ENCODE measurements around the gene LRRC53.

The LRRC53 gene

DNA sequence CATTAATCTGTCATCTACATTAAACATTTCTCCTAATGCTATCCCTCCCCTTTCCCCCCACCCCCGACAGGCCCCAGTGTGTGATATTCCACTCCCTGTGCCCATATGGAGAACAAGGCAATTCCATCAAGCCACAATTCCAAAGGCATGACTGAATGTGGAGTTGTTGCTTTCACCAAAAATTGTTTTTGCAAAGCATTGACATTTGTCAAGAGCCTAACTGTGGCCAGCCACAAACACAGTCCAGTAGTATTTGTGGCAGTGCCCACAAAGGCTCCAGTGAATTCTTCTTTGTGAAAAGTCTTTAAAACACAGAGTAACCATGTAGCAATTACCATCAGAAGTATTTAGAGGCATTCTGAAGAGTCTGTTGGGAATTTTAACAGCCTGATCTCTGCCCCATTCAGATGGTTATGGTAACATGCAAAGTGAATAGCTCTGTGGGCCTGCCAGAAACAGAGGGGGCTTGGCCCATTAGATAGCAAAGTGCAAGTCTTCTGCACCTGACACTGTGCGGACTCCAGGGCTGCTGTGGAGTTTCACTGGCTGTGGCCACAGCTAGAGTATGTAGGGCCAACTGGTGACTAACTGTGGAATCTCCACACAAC lies 11.6 kb upstream of the LRRC53 start:
- no peaks in the 10 kb centered on the region for H3K36me3 ChIP-seq (ENCODE audit: control insufficient read depth in 5 of 5, insufficient read depth in 5 of 5, low read length in 5 of 5)
- H3K4me1 ChIP-seq (ENCODE audit: control insufficient read depth in 5 of 5, insufficient read depth in 5 of 5, low read length in 5 of 5): peaks cover 0 to 14% (median 0%) of the 10 kb centered on the region in 5 donors
- H3K9ac ChIP-seq (ENCODE audit: low read length in 5 of 5): no peak overlapping the region
- H3K27me3 ChIP-seq (ENCODE audit: control insufficient read depth in 5 of 5, insufficient read depth in 4 of 5, low read length in 5 of 5): no peaks in the 10 kb centered on the region
- H3K9me3 ChIP-seq (ENCODE audit: control insufficient read depth in 5 of 5, low read length in 5 of 5): peaks cover 0 to 2% (median 0%) of the 10 kb centered on the region in 5 donors
- H3K4me3 ChIP-seq (ENCODE audit: low read depth in 1 of 5, low read length in 5 of 5): no peak overlapping the region
- no peak overlapping the region for H3K27ac ChIP-seq (ENCODE audit: low read depth, low read length)

DNA sequence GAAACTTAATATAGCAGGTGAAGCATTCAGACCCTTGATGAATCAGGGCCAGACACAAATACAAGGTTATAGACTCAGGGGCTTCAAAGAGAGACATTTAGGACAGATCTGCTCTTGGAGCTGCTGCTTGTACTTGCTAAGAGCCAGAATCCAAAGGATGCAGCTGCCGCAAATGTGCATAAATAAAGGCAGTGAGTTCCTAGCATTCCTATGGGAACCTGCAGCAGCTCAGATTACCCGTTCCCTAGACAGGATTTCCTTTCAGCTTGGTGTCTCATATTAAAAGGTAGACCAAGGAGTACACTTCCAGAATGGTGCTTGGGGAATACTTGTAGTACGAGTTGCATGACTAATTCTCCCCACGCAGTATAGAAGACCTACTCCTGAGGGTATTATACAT lies 9.7 kb upstream of the LRRC53 start:
- peaks cover 0 to 4% (median 0%) of the 10 kb centered on the region in 5 donors for H3K4me1 ChIP-seq (ENCODE audit: control insufficient read depth in 5 of 5, insufficient read depth in 5 of 5, low read length in 5 of 5)
- no peaks in the 10 kb centered on the region for H3K27me3 ChIP-seq (ENCODE audit: control insufficient read depth in 5 of 5, insufficient read depth in 4 of 5, low read length in 5 of 5)
- no peaks in the 10 kb centered on the region for H3K36me3 ChIP-seq (ENCODE audit: control insufficient read depth in 5 of 5, insufficient read depth in 5 of 5, low read length in 5 of 5)
- H3K9ac ChIP-seq (ENCODE audit: low read length in 5 of 5): no peak overlapping the region
- no peak overlapping the region for H3K27ac ChIP-seq (ENCODE audit: low read depth, low read length)
- no peak overlapping the region for H3K4me3 ChIP-seq (ENCODE audit: low read depth in 1 of 5, low read length in 5 of 5)
- no peaks in the 10 kb centered on the region for H3K9me3 ChIP-seq (ENCODE audit: control insufficient read depth in 5 of 5, low read length in 5 of 5)

DNA sequence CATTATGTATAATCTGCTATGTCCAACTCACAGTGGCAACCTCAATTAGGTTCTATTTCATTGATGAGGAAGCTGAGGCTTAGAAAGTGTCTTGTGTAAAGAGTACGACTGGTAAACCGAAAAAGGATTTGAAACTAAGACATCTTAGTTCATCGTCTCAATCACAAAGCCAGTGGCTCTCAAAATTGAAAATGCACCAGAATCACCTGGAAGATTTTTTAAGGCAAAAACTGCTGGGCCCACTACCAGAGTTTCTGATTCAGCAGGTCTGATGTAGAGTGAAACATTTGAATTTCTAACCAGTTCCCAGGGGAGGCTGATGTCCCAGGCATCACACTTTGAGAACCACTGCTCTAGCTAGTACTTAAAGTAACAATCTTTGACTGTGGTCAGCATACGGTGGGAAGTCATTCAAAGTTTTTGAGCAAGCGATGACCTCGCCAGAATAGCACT lies 5.2 kb upstream of the LRRC53 start:
- H3K4me1 ChIP-seq (ENCODE audit: control insufficient read depth in 5 of 5, insufficient read depth in 5 of 5, low read length in 5 of 5): peaks cover 0 to 4% (median 0%) of the 10 kb centered on the region in 5 donors
- H3K27ac ChIP-seq (ENCODE audit: low read depth, low read length): no peak overlapping the region
- no peaks in the 10 kb centered on the region for H3K9me3 ChIP-seq (ENCODE audit: control insufficient read depth in 5 of 5, low read length in 5 of 5)
- no peak overlapping the region for H3K4me3 ChIP-seq (ENCODE audit: low read depth in 1 of 5, low read length in 5 of 5)
- H3K9ac ChIP-seq (ENCODE audit: low read length in 5 of 5): no peak overlapping the region
- H3K36me3 ChIP-seq (ENCODE audit: control insufficient read depth in 5 of 5, insufficient read depth in 5 of 5, low read length in 5 of 5): no peaks in the 10 kb centered on the region
- H3K27me3 ChIP-seq (ENCODE audit: control insufficient read depth in 5 of 5, insufficient read depth in 4 of 5, low read length in 5 of 5): no peaks in the 10 kb centered on the region

DNA sequence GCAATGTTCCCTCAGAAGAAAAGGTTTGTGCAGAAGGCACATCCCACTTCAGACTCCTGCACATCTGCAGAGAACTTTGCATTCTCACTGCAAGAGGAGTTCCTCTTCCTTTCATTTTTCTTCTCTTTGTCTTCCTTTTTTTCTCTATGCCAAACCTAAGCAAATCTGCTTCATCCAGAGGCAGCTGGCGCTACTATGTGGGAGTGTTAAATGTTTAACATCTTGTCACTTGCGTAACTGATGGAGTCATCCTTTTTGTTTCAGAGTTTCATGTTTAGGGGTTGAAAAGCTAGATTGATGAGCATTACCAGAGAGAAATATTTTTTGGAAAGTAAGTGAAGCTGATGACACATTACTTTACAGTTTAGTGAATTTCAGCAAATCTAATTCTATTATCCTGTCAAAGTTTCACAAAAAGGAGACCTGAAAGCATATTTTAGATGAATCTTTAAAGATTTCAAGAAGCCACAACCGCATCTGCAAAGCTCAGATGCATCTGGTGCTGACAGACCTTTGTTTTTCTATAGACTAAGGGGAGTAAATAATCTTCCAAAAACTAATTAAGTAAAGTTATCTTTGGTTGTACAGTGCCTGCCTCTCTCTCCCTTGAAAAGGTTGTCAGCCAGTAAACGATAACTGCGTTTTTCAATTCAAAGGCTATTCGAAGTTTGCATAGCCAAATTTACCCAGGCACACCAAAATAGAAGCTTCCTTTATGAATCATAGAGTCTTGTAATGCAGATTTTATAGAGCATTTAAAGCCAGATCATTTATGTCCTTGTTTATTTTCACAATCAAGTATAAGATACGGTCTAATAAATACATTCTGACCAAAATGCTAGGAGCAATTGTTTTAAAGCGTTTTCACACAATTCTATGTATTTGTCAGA lies 1.2 kb upstream of the LRRC53 start:
- Histone ChIP-seq H3K9me3 (ENCODE audit: control insufficient read depth in 5 of 5, low read length in 5 of 5) (no peaks in the 10 kb centered on the region), H3K27ac (ENCODE audit: low read depth, low read length) (no peak overlapping the region)

DNA sequence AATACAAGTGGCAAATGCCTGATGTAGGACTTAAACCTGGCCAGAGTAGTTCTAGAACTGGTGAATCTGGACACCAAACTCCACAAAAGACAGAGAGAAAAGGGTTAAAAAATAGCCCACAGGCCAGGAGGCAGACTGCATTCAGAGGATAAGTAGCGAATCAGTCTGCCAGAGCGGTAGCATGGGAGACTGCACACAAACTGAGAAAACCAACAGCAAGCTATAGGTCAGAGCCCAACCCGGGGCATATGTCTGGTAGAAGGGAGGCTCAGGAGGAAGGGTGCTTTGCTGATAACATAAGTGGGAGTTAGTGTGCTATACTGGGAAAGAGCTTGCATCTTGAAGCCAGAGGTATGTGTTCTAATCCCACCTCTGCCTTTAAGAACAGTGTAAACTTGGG lies 4.0 kb downstream of the LRRC53 start:
- Histone ChIP-seq H3K4me1 (ENCODE audit: control insufficient read depth in 5 of 5, insufficient read depth in 5 of 5, low read length in 5 of 5) (no peaks in the 10 kb centered on the region), H3K9ac (ENCODE audit: low read length in 5 of 5) (no peak overlapping the region), H3K9me3 (ENCODE audit: control insufficient read depth in 5 of 5, low read length in 5 of 5) (no peaks in the 10 kb centered on the region), H3K27me3 (ENCODE audit: control insufficient read depth in 5 of 5, insufficient read depth in 4 of 5, low read length in 5 of 5) (no peaks in the 10 kb centered on the region), H3K36me3 (ENCODE audit: control insufficient read depth in 5 of 5, insufficient read depth in 5 of 5, low read length in 5 of 5) (no peaks in the 10 kb centered on the region), H3K4me3 (ENCODE audit: low read depth in 1 of 5, low read length in 5 of 5) (no peak overlapping the region), H3K27ac (ENCODE audit: low read depth, low read length) (no peak overlapping the region)

More for the DNA sequence above, 1.2 kb upstream of the LRRC53 start:
- no peaks in the 10 kb centered on the region for H3K27me3 ChIP-seq (ENCODE audit: control insufficient read depth in 5 of 5, insufficient read depth in 4 of 5, low read length in 5 of 5)
- no peak overlapping the region for H3K4me3 ChIP-seq (ENCODE audit: low read depth in 1 of 5, low read length in 5 of 5)
- no peaks in the 10 kb centered on the region for H3K36me3 ChIP-seq (ENCODE audit: control insufficient read depth in 5 of 5, insufficient read depth in 5 of 5, low read length in 5 of 5)
- no peak overlapping the region for H3K9ac ChIP-seq (ENCODE audit: low read length in 5 of 5)
- no peaks in the 10 kb centered on the region for H3K4me1 ChIP-seq (ENCODE audit: control insufficient read depth in 5 of 5, insufficient read depth in 5 of 5, low read length in 5 of 5)

DNA sequence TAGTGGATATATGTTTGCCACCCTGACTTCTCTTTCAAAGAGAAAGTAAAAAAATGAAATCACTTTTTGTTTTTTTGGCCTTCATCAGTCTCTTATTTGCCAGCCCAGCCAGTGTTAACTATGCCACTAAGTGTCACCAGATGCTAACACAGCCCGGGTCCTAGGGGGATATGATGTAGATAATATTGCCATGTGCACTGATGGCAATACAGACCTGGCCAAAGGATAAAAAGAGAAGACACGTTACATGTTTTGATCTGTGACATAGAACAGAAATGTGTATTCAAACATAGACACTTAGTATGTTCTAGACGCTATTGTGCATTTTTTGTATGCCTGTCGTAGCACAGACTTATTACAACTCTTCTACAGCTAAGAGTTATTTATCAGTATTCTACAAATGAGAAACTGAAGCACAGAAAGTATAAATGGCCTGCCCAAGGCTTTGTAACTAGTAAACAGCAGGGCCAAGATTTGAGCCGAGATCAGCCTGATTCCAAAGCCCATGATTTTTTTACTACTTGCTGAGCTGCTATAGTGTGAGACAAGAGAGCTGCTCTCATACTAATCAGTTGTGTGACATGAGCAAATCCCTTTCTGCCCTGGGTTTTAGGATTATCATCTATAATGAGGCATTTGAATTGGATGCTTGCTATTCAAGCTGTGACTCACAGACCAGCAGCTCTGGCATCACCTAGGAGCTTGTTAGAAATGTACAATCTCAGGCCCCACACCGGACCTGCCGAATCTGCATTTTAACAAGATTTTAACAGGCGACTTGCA lies 6.3 kb downstream of the LRRC53 start:
- H3K4me1 ChIP-seq (ENCODE audit: control insufficient read depth in 5 of 5, insufficient read depth in 5 of 5, low read length in 5 of 5): no peaks in the 10 kb centered on the region
- H3K9me3 ChIP-seq (ENCODE audit: control insufficient read depth in 5 of 5, low read length in 5 of 5): no peaks in the 10 kb centered on the region
- H3K27me3 ChIP-seq (ENCODE audit: control insufficient read depth in 5 of 5, insufficient read depth in 4 of 5, low read length in 5 of 5): no peaks in the 10 kb centered on the region
- no peak overlapping the region for H3K27ac ChIP-seq (ENCODE audit: low read depth, low read length)
- H3K36me3 ChIP-seq (ENCODE audit: control insufficient read depth in 5 of 5, insufficient read depth in 5 of 5, low read length in 5 of 5): no peaks in the 10 kb centered on the region
- H3K9ac ChIP-seq (ENCODE audit: low read length in 5 of 5): no peak overlapping the region
- H3K4me3 ChIP-seq (ENCODE audit: low read depth in 1 of 5, low read length in 5 of 5): no peak overlapping the region

DNA sequence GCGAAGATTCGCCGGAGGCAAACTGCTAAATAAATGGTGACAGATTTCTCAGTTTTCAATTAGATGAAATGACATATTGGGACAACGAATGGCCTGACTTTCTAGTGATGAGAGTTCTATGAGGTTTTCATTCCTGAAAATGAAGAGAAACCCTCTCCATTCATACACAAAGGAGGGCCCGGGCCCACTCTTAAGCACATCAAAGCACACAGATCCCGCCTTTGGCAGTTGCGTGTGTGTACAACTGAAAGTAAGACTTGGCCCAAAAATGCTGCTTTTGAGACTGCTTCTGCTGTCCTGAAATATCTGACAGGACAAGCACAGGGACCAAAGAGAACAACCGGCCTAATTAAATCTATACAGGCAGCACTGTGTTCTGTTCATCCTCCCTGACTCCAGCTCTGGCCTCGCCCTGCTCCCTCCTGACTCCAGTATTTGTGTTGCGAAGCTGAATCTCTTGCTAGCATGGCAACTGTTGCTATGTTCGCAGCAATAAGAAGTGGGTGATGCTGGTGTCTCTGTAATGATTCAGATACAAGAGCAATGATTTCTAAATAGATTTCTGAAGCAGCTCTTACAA lies 7.4 kb downstream of the LRRC53 start:
- Histone ChIP-seq H3K4me1 (ENCODE audit: control insufficient read depth in 5 of 5, insufficient read depth in 5 of 5, low read length in 5 of 5) (no peaks in the 10 kb centered on the region), H3K4me3 (ENCODE audit: low read depth in 1 of 5, low read length in 5 of 5) (no peak overlapping the region), H3K36me3 (ENCODE audit: control insufficient read depth in 5 of 5, insufficient read depth in 5 of 5, low read length in 5 of 5) (no peaks in the 10 kb centered on the region), H3K9me3 (ENCODE audit: control insufficient read depth in 5 of 5, low read length in 5 of 5) (no peaks in the 10 kb centered on the region), H3K27me3 (ENCODE audit: control insufficient read depth in 5 of 5, insufficient read depth in 4 of 5, low read length in 5 of 5) (no peaks in the 10 kb centered on the region), H3K9ac (ENCODE audit: low read length in 5 of 5) (no peak overlapping the region), H3K27ac (ENCODE audit: low read depth, low read length) (no peak overlapping the region)

DNA sequence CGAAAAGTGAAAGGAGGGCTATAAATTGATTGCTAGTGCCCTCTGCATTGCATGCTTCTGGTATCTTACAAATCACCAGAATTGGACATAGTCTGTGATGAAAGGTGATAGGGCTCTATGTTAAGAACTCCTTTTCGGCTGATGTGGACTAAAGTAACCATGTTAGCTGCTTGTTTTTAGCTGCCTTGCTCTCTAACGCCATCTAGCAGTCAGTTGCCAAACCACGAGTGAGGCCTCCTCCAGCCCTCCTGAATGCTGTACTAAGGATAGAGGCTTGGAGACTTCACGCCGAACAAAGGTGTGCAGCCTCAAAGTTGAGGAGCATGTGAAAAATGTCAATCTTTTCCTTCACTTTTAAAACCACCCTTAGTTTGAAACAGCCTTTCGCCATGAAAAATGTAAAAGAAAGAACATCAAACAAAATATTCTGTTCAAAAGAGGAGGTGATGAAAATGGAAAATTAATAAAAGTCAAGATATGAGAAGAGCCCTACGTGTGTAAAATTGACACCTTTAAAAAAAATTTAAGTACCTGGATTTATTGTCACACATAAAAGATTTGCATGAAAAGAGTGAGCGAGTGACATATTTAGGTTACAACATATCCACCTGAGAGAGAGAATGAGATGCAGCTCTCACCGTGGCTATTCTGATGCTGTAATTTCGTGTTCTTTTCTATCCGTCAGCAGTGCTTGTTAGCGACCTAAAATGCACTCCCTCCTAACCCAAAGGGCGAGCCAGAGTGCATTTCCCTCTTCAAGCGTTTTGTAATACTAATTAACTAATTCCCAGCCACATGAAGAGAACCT lies 8.1 kb downstream of the LRRC53 start:
- no peak overlapping the region for H3K4me3 ChIP-seq (ENCODE audit: low read depth in 1 of 5, low read length in 5 of 5)
- no peaks in the 10 kb centered on the region for H3K36me3 ChIP-seq (ENCODE audit: control insufficient read depth in 5 of 5, insufficient read depth in 5 of 5, low read length in 5 of 5)
- no peak overlapping the region for H3K9ac ChIP-seq (ENCODE audit: low read length in 5 of 5)
- H3K27me3 ChIP-seq (ENCODE audit: control insufficient read depth in 5 of 5, insufficient read depth in 4 of 5, low read length in 5 of 5): no peaks in the 10 kb centered on the region
- no peaks in the 10 kb centered on the region for H3K9me3 ChIP-seq (ENCODE audit: control insufficient read depth in 5 of 5, low read length in 5 of 5)
- no peaks in the 10 kb centered on the region for H3K4me1 ChIP-seq (ENCODE audit: control insufficient read depth in 5 of 5, insufficient read depth in 5 of 5, low read length in 5 of 5)
- H3K27ac ChIP-seq (ENCODE audit: low read depth, low read length): no peak overlapping the region

DNA sequence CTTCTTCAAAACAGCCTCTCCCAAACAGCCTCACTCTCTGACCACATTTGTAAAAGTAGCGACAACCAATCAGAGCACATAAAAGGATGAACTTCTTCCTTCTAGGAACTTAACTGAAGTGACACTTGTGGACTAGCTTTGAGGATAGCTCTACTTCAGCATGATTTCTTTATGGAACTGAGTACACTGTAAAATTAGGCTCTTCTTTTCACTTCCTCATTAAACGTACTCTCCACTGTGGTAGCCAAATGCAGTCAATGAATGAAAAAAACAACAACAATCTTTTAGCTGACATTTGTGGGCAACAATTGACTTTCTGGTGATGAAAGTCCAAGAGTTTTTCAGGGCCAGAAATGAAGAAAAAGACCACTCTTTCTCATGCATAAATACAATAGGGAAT lies 9.6 kb downstream of the LRRC53 start:
- no peak overlapping the region for H3K4me3 ChIP-seq (ENCODE audit: low read depth in 1 of 5, low read length in 5 of 5)
- no peaks in the 10 kb centered on the region for H3K36me3 ChIP-seq (ENCODE audit: control insufficient read depth in 5 of 5, insufficient read depth in 5 of 5, low read length in 5 of 5)
- no peaks in the 10 kb centered on the region for H3K9me3 ChIP-seq (ENCODE audit: control insufficient read depth in 5 of 5, low read length in 5 of 5)
- H3K27ac ChIP-seq (ENCODE audit: low read depth, low read length): no peak overlapping the region
- no peaks in the 10 kb centered on the region for H3K4me1 ChIP-seq (ENCODE audit: control insufficient read depth in 5 of 5, insufficient read depth in 5 of 5, low read length in 5 of 5)
- no peak overlapping the region for H3K9ac ChIP-seq (ENCODE audit: low read length in 5 of 5)
- no peaks in the 10 kb centered on the region for H3K27me3 ChIP-seq (ENCODE audit: control insufficient read depth in 5 of 5, insufficient read depth in 4 of 5, low read length in 5 of 5)
